Measurements from ENCODE around the gene SOCS7. TPM values are rescaled to one million over a fixed set of nuclear protein-coding genes. Genes with fewer than 3 reads are reported as not detected.

The SOCS7 gene
- total RNA-seq, 1 donor from 2014 or later: 14.7 TPM

DNA sequence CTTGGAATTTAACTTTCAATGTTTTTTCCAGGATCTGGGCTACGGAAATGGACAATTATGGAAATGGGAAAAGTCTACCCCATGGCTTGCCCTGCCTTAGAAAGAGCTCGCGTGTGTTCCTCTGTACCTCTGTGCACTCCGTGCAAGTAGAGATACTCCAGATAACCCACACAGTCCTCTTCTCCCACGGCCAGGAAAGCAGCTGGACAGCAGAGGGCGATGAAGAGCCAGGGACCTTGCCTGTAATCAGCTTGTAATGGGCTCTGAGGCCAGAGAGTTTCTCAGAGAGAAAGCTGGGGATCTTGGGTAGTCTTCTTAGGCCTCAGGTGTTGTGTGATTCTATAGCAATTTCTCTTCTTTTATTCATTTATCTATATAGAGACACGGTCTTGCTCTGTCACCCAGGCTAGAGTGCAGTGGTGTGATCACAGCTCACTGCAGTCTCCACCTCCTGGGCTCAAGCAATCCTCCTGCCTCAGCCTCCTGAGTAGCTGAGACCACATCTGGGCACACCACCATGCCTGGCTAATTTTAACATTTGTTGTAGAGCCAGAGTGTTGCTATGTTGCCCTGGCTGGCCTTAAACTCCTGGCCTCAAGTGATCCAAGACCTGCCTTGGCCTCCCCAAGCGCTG lies 2.4 kb upstream of the SOCS7 start:
- intact Hi-C loops (cut with DNase I): loop anchor here (2.0 kb wide), 1 partner anchor 62 kb away; no protein-coding TSS in a partner anchor
- Histone ChIP-seq H3K27ac (no peak overlapping the region), H3K27me3 (no peaks in the 10 kb centered on the region), H3K9me3 (no peaks in the 10 kb centered on the region), H3K4me1 (peaks cover 20% of the 10 kb centered on the region), H3K36me3 (no peaks in the 10 kb centered on the region), H3K4me3 (no peak overlapping the region)
- DNase-seq (ENCODE audit: extremely low spot score in 2 of 2): no peak
- TF ChIP-seq POLR2AphosphoS5 (IDR thresholded peaks at IDR 0.05; ENCODE audit: insufficient read depth in 1 of 2, low read depth in 1 of 2) (peak in 1 of 2 donors; percentile 38), POLR2A (IDR thresholded peaks at IDR 0.05) (no peak)
- TF ChIP-seq, protein P1, sequence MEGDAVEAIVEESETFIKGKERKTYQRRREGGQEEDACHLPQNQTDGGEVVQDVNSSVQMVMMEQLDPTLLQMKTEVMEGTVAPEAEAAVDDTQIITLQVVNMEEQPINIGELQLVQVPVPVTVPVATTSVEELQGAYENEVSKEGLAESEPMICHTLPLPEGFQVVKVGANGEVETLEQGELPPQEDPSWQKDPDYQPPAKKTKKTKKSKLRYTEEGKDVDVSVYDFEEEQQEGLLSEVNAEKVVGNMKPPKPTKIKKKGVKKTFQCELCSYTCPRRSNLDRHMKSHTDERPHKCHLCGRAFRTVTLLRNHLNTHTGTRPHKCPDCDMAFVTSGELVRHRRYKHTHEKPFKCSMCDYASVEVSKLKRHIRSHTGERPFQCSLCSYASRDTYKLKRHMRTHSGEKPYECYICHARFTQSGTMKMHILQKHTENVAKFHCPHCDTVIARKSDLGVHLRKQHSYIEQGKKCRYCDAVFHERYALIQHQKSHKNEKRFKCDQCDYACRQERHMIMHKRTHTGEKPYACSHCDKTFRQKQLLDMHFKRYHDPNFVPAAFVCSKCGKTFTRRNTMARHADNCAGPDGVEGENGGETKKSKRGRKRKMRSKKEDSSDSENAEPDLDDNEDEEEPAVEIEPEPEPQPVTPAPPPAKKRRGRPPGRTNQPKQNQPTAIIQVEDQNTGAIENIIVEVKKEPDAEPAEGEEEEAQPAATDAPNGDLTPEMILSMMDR (IDR thresholded peaks at IDR 0.05): peak; percentile 78 to 85 (median 85)

DNA sequence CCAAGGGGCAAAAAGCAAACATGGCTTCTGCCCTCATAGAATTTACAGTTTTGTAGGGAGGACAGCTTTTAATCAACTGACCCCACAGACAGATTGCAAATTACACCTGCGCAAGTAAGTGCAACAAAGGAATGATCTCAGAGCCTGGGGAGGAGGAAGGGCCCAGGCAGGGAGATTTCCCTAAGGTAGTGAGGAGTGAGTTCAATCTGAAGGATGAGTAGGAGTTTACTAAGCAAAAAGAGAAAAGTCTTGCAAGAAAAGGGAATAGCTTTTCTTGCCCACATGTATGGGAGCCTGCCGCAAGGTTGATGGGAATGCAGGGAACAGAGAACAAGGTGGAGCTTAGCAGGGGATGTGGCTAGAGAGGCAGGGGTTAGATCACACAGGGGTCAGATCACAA lies 1.6 kb upstream of the SOCS7 start:
- intact Hi-C loops (cut with DNase I): no loop called here
- Histone ChIP-seq H3K4me3 (no peak overlapping the region), H3K4me1 (peaks cover 28% of the 10 kb centered on the region), H3K27ac (no peak overlapping the region), H3K27me3 (no peaks in the 10 kb centered on the region), H3K36me3 (no peaks in the 10 kb centered on the region), H3K9me3 (no peaks in the 10 kb centered on the region)
- DNase-seq (ENCODE audit: extremely low spot score in 2 of 2): no peak
- TF ChIP-seq POLR2A (IDR thresholded peaks at IDR 0.05) (no peak), POLR2AphosphoS5 (IDR thresholded peaks at IDR 0.05; ENCODE audit: insufficient read depth in 1 of 2, low read depth in 1 of 2) (no peak)
- TF ChIP-seq, protein P1 (IDR thresholded peaks at IDR 0.05): no peak

DNA sequence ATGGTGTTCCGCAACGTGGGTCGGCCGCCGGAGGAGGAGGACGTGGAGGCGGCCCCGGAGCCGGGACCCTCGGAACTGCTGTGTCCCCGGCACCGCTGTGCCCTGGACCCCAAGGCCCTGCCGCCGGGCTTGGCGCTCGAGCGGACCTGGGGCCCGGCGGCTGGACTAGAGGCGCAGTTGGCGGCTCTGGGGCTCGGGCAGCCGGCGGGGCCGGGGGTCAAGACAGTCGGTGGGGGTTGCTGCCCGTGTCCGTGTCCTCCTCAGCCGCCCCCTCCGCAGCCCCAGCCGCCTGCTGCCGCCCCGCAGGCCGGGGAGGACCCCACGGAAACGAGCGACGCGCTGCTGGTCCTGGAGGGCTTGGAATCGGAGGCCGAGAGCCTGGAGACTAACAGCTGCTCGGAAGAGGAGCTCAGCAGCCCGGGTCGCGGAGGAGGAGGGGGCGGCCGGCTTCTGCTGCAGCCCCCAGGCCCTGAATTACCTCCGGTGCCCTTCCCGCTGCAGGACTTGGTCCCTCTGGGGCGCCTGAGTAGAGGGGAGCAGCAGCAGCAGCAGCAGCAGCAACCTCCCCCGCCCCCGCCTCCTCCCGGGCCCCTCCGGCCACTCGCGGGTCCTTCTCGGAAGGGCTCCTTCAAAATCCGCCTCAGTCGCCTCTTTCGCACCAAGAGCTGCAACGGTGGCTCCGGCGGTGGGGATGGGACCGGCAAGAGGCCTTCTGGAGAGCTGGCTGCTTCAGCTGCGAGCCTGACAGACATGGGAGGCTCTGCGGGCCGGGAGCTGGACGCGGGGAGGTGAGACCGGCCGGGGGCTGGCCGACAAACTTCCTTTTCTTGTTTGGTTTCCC lies 821 bp downstream of the SOCS7 start:
- Histone ChIP-seq H3K27me3 (no peaks in the 10 kb centered on the region), H3K9me3 (no peaks in the 10 kb centered on the region), H3K36me3 (no peaks in the 10 kb centered on the region), H3K4me3 (peak overlapping the region; percentile 80 to 99), H3K4me1 (peaks cover 52% of the 10 kb centered on the region), H3K27ac (peak overlapping the region; percentile 91)
- intact Hi-C loops (cut with DNase I): no loop called here
- TF ChIP-seq POLR2A (IDR thresholded peaks at IDR 0.05) (no peak), POLR2AphosphoS5 (IDR thresholded peaks at IDR 0.05; ENCODE audit: insufficient read depth in 1 of 2, low read depth in 1 of 2) (peak in 1 of 2 donors; percentile 18)
- TF ChIP-seq, protein P1 (IDR thresholded peaks at IDR 0.05): no peak
- no peak for DNase-seq (ENCODE audit: extremely low spot score in 2 of 2)

DNA sequence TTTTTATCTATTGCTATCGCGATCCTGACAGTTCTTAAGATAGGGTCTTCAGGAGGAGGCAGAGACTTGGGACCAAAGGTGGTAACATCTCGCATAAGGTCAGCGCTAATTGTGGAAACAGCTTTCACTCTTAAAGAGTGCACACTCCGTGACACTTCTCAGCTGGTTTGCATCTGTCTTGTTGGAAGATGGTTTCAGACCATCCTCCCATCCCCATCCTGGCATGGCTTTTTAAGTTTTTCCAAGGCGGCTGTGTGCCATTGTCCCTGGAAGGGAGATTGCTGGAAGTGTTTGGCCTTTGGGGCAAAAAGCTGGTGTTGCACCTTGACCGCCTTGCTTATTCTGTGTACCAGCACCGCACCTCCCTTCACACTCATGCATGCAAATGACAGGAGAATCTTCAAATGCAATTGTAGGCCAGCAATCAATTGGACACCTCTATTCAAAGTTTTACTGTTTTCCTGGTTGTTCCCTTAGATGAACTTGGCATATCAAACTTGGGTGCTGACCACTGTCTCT lies 1.5 kb downstream of the SOCS7 start:
- Histone ChIP-seq H3K27ac (peak overlapping the region; percentile 91), H3K4me1 (peaks cover 59% of the 10 kb centered on the region), H3K27me3 (no peaks in the 10 kb centered on the region), H3K36me3 (no peaks in the 10 kb centered on the region), H3K9me3 (no peaks in the 10 kb centered on the region), H3K4me3 (peak overlapping the region; percentile 80 to 99)
- TF ChIP-seq POLR2AphosphoS5 (IDR thresholded peaks at IDR 0.05; ENCODE audit: insufficient read depth in 1 of 2, low read depth in 1 of 2): no peak
- TF ChIP-seq, protein P1 (IDR thresholded peaks at IDR 0.05): no peak
- TF ChIP-seq POLR2A (IDR thresholded peaks at IDR 0.05): no peak
- intact Hi-C loops (cut with DNase I): no loop called here
- no peak for DNase-seq (ENCODE audit: extremely low spot score in 2 of 2)
